Neural cell (in vitro differentiated cells): ENCODE results near the gene AP1S3.

Experiments used
- CTCF ChIP-seq: fragments of 450-650 bp; IDR thresholded peaks from 2 replicates; pipeline ENCODE4 v1.5.1; 2014; ENCODE audit warnings: antibody characterized with exemption, mild to moderate bottlenecking, moderate library complexity; ENCODE audit not compliant: poor library complexity, severe bottlenecking
- EP300 ChIP-seq: fragments of 450-650 bp; conservative IDR thresholded peaks from 2 replicates; pipeline ENCODE4 v1.6.1; 2014; ENCODE audit warnings: antibody characterized with exemption, mild to moderate bottlenecking, moderate library complexity; ENCODE audit not compliant: poor library complexity, severe bottlenecking
- EZH2 ChIP-seq: fragments of 200-600, 300-800 bp; shearing (Covaris generic), sonication (generic); IDR thresholded peaks from 2 replicates; pipeline ENCODE4 v1.6.1; 2014; ENCODE audit warnings: antibody characterized with exemption, low read length, borderline replicate concordance, mild to moderate bottlenecking; ENCODE audit not compliant: insufficient read depth, poor library complexity, severe bottlenecking
- POLR2AphosphoS5 ChIP-seq: IDR thresholded peaks from 2 replicates; pipeline ENCODE4 v1.6.1; 2012
- RAD21 ChIP-seq: fragments of 450-650 bp; conservative IDR thresholded peaks from 2 replicates; pipeline ENCODE4 v1.6.1; 2014; ENCODE audit warnings: antibody characterized with exemption, mild to moderate bottlenecking, moderate library complexity
- SMC3 ChIP-seq: fragments of 450-650 bp; conservative IDR thresholded peaks from 2 replicates; pipeline ENCODE4 v1.6.1; 2014; ENCODE audit warnings: antibody characterized with exemption, mild to moderate bottlenecking, moderate library complexity; ENCODE audit not compliant: poor library complexity
- TAF1 ChIP-seq: IDR thresholded peaks from 2 replicates; pipeline ENCODE4 v1.6.1; 2012; ENCODE audit warnings: low read depth

GRCh38 chr2:223828314-223828713 lies 9.1 kb downstream of the AP1S3 start:
- no peak for TF ChIP-seq CTCF
- no peak for TF ChIP-seq EZH2
- no peak for TF ChIP-seq SMC3
- no peak for TF ChIP-seq POLR2AphosphoS5
- no peak for TF ChIP-seq EP300
- no peak for TF ChIP-seq RAD21
- no peak for TF ChIP-seq TAF1
